ENCODE measurements around the gene DIABLO.

- TF ChIP-seq CTCF (conservative IDR thresholded peaks at IDR 0.05; ENCODE audit: low read depth, low read length) (no peak), EZH2 (IDR thresholded peaks at IDR 0.05; ENCODE audit: low read length, unreplicated experiment) (no peak), EZH2phosphoT487 (IDR thresholded peaks at IDR 0.05; ENCODE audit: borderline replicate concordance, low read length) (no peak)
These were observed 6.8 kb upstream of the DIABLO start for GRCh38 chr12:122232691-122233090.

All from PC-3 (cell line).